Activated gamma-delta T cell treated with Interleukin-2 at 50 U/mL for 16 hours (primary cell): Measurements from ENCODE around the gene SDSL.

Experiments
- DNase-seq: peaks from one replicate; pipeline ENCODE4 v3.0.0-alpha.2; 2020

Gene SDSL

DNA sequence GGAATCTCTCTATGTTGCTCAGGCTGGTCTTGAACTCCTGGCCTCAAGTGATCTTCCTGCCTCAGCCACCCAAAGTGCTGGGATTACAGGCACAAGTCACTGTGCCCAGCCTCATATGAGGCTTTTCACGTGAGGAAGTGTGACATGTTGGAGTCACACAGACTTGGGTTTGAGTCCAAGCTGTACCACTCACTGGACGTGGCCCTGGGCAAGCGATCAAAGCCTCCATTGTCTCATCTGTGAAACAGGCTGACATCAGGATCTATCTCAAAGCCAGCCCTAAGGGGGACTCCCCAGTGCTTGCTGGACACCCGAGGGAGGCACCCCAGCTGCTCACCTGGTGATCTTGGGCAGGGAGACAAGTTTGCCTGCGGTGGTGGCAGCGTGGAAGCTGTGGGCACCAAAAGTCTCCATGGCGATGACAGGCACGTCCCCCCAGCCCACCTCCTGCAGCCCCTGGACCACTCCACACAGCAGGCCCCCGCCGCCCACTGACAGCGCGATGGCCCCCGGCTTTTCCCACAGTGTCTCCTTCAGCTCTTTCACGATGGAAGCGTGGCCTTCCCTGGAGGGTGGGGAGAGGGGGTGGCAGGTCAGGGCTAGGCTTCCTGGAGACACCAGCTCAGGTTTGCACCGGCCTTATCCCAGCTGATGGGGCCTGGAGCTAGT lies 25.2 kb upstream of the SDSL start:
- DNase-seq = no peak

DNA sequence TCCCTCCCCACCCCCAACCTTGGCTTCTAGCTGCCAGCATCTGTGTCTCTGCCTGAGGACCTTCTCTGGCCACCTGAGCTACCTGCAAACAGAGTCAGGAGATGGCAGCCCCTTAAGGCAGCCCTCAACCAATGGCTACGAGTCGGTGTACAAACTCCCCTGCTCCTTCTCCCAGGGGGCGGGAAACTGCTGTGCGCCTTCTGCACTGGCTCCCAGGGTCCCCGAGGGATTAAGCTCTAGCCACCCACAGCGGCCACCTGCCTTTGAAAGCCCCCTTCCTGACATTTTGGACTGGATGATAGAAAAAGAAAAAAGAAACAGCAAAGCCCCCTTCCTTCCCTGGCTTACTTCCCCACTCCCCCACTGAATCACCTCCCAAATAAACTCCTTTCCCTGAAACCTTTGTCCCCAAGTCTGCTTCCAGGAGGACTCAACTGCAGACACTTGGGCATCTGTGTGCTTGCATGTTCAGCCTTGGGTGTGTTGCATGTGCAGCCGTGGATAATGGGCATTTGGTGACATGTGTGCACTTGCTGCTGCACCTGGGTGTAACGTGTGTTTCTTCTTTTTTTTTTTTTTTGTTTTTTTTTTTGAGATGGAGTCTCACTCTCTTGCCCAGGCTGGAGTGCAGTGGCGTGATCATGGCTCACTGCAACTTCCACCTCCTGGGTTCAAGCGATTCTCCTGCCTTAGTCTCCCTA lies 24.5 kb upstream of the SDSL start:
- no peak for DNase-seq

DNA sequence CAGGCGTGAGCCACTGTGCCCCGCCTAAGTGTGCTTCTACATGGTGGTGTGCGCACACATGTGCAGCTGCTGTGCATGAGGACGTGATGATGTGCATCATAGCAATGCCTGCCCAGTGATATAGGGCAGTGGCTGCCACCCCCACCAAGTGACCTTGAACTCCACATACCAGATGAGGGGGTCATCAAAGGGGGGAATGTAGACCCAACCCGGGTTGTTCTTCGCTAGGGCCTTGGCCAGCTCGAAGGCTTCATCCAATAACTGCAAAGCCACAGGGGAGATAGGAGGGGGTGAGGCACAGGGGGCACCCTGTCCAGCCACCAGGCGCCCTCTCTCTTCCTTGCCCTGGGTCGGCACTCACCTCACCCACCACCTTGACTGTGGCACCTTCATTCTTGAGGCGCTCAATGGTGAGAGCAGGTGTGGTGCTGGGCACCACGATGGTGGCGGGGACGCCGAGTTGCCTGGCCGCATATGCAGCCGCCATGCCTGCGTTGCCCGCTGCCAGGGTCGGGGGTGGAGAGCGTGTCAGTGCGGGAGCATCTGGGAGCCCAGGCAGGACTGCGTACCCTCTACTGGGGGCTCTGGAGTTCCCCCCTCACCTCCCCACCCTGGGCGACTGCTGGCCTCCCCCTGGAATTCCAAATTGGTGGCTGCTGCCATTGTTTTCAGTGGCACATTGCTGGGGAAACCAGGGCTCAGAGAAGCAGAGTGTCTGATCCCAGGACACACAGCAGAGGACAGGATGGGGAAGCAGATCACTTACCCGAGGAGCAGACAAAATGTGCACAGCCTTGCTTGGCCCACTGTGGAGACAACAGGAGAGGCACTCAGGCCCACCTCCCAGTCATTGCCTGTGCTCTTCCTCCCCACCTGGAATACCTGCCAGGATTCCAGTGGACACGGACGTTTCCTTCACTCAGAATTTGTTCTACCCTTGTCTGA lies 23.6 kb upstream of the SDSL start:
- DNase-seq = no peak

DNA sequence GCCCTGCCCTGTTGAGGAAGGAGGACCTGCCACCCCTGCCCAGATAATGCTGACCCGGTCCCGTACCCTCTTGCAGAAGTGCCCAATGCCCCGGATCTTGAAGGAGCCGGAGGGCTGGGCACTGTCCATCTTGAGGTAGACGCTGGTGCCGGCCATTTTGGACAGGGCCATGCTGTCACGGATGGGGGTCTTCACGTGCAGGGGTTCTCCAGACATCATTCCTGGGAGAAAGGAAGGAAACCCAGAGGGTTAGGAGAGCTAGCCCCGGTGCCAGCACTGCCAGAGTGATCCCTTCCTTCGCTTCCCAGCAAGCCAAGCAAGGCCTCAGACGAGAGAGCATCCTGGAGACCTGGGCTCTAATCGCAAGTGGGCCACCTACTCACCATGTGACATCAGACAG lies 22.7 kb upstream of the SDSL start:
- no peak for DNase-seq

DNA sequence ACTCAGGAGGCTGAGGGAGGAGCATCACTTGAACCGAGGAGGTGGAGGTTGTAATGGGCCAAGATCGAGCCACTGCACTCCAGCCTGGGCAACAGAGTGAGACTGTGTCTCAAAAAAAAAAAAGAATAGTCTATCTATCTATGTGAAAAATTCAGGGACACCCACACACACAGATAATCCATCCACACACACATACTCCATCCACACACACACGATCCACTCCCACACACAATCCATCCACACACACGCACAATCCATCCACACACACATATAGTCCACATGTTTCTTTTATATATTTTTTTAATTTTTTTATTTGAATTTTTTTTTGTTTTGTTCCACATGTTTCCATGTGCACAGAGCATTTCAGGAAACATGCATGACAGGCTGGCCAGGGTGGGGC lies 21.8 kb upstream of the SDSL start:
- DNase-seq = no peak

DNA sequence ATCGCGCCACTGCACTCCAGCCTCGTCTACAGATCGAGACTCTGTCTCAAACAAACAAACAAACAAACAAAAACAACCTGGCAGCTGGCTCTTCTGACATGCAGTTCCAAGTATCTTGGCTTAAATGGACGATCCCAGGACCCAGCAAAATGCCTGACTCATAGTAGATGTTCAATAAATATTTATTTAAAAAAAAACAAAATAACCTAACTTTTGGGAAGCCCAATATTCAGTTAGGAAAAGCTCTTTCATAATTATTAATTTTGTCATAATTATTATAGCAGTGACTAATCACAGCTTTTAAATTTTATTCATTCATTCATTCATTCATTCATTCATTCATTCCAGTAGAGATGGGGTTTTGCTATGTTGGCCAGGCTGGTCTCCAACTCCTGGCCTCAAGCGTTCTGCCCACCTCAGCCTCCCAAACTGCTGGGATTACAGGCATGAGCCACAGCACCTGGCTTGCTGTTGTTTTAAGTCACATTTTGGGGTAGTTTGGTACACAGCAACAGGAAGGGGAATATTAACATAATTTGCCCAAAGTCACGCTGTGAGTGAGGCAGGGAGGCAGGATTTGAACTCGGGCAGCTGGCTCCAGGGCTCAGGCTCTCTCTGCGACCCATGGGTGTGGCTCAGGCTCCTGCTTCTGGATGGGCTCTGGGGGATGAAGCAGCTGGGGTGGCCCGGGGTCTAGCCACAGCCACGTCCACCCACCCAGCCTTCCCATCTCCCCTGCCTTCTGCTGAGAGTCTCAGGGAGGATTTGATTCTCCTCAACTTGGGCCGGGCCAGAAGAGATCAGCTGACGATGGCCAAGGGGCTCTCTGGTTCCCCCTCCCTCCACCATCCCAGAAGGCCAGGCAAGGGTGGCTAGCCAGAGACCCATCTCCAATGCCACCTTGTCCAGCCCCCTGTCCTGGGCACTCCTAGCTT lies 20.8 kb upstream of the SDSL start:
- no peak for DNase-seq

DNA sequence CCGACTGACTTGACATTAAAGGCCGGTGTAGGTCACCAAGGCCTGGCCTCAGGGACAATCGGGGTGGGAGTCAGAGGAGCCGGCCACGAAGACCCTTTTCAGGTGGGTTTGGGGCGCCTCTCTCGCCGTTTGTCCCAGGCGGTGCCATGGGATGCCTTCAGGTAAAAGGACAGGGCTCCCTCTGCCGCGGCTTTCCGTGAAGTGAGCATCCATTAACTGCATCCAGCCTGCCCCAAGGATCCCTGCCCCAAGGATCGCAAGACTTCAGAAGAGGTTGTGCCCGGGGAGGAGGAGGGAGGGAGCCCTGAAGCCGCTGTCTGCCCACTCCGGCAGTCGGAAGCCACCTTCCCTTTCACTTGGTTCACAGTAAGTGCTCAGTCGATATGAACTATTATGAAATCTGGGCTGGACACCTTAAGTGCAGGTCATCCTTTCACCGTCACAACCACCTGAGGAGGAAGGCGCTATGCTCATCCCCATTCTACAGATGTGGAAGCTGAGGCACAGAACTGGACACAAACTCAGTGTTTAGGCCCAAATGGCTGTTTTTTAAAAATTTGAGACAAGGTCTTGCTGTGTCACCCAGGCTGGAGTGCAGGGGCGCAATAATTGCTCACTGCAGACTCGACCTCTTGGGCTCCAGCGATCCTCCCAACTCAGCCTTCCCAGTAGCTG lies 19.5 kb upstream of the SDSL start:
- no peak for DNase-seq

DNA sequence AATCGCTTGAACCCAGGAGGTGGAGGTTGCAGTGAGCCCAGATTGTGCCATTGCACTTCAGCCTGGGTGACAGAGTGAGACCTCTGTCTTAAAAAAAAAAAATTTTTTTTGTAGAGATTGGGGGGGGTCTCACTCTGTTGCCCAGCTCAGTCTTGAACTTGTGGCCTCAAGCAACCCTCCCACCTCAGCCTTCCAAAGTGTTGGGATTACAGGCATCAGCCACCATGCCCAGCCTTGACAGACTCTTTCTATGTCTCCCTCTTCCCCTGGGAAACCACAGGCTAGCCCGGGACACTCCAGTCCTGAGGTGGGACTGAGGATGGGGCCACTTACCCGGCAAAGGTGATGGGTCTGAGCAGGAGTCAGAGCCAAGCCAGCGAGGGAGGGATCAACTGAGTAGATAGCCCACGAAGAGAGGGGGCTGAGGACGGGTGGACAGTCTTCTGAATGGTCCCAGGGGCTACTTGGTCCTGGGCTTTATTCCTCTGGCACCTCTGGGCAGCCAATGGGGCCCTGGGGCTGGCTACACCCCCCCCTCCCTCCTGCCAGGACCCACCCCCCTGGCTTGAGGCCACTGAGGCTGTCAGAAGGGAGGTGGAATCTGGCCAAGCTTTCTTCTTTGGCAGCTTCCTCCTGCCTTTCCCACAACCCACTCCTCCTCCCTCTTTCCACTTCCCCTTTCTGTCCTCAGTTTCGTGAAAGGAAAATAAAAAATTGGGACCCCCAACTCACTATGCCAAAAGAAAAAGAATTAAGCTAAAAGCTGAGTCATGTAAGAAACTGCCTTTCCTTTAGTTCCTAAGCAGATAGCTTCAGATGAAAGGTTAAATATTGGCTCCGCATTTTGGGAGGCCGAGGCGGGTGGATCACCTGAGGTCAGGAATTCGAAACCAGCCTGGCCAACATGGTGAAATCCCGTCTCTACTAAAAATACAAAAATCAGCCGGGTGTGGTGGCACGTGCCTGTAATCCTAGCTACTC lies 18.5 kb upstream of the SDSL start, which contains the start of gene SDS:
Gene SDS (minus strand): TSS at position 453 of the 981 bp plus-strand sequence. CDS start 4,179 bp downstream, outside the sequence.
- no peak for DNase-seq

DNA sequence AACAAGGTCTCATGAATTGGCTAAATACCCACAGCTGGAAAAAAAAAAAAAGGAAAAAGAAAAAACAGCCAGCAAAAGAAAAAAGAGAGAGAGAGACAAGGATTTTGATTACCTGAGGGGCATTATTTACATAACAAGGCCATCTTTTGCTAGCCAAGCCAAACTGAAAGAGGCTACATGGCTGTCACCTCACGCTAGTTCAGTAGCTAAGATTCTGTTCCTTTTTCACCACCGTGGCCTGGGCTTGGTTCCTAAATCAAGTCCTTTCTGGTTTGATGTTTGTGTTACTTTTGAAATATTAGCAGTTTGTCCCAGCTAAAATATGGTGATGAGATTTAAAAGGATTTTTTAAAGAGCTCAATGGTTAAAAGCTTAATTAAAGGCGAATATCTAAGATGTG lies 16.5 kb upstream of the SDSL start:
- DNase-seq = no peak

DNA sequence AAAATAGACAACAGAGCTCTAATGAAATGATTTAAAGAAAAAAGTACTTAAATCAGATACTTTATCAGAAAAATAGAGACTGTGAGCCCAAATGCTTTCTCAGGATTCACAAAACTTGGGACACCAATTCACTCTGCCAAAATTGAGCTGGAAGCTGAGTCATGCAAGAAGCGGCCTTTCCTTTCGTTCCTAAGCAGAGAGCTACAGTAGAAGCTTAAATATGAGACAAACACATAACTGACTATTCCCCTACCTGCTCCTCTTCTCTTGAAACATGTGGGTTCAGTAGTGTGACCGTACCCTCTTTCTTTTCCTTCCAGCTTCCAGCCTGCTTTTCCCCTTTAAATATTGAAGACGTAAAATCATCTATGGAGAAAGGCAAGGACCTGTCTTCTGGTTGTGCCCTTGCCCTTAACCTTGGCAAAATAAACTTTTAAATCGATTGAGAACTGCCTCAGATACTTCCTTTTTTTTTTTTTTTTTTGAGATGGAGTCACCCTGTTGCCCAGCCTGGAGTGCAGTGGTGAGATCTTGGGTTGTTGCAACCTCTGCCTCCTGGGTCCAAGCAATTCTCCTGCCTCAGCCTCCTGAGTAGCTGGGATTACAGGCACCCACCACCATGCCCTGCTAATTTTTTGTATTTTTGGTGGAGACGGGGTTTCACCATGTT lies 14.1 kb upstream of the SDSL start:
- DNase-seq = no peak

DNA sequence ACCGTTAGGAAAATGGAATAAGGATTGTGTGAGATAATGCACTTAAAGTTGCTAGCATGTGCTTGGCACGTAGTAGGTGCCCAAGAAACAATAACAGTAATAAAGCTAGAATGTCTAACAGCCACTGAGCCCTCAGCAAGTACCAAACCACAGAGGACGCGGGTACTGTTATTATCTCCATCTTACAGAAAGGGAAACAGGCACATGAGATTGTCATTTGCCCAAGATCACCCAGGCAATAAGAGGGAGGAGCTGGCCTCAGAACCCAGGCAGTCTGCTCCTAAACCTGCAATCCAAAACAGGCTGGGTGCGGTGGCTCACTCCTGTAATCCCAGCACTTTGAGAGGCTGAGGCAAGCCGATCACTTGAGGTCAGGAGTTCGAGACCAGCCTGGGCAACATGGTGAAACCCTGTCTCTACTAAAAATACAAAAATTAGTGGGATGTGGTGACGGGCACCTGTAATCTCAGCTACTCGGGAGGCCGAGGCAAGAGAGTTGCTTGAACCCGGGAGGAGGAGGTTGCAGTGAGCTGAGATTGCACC lies 13.4 kb upstream of the SDSL start:
- no peak for DNase-seq

DNA sequence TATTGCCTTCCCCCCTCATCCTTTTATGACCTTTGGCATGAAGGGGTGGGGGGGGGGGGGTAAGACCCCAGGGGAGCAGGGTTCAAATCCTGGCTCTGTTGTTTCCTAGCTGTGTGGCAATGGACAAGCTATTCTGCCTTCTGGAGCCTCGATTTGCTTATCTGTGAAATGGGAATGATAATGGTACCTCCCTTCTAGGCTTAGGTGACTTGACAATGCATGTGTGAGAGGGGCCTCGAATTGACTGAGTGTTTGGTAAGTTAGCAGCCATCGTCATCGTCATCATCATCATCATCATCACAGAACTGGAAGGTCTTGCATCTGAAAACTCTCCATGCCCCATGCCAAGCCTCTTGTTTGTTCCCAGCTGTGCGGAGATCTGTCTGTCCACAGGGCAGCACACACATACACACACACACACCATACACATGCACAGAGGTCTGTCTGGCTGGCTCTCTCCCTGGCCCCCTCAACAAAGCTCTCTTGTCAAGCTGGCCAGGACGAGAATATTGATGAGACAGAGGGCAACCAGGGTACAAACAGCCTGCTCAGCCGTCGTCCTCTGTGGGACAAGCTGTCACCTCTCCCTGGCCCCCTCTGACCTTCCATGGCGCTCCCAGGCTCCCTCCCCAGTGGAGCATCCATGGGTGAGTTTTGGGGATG lies 12.6 kb upstream of the SDSL start:
- DNase-seq = no peak

DNA sequence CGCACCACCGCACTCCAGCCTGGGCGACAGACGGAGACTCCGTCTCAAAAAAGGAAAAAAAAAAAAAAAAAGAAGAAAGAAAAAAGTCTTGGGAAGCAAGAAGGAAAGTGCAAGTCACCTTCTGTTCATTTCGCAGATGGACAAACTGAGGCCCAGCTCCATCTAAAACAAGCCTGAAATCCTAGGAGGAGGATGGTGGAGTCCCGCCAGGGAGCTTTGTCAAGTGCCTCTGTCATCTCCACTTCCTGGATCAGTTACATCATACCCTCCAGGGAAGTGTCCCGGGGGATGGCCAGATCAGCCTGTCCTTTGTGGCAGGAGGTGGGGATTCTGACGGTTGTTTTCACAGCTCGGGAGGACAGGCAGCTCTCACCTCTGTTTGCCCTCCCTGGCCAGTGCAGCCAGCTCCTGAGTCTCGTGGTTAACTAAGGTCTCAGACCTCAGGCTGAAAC lies 8.7 kb upstream of the SDSL start:
- DNase-seq = no peak

DNA sequence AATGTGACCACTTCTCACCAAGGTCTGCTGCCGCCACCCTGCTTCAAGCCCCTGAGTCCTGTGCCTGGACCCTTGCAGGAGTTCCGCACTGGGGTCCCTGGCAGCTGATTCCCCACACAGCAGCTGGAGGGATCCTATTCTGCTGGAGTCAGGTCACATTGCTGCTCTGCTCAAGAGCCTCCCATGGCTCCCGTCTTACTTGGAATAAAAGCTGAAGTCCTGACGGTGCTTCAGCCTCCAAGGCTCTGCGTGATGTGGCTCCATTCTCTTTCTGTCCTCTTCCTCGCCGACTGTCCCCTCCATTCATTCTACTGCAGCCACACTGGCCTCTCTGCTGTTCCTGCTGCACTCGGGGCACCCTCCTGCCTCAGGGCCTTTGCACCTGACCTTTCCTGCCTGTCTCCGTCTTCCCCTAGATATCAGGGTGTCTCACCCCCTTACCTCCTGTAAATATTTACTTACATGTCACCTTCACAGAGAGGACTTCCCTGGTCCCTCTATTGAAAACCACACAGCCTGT lies 7.6 kb upstream of the SDSL start:
- no peak for DNase-seq

DNA sequence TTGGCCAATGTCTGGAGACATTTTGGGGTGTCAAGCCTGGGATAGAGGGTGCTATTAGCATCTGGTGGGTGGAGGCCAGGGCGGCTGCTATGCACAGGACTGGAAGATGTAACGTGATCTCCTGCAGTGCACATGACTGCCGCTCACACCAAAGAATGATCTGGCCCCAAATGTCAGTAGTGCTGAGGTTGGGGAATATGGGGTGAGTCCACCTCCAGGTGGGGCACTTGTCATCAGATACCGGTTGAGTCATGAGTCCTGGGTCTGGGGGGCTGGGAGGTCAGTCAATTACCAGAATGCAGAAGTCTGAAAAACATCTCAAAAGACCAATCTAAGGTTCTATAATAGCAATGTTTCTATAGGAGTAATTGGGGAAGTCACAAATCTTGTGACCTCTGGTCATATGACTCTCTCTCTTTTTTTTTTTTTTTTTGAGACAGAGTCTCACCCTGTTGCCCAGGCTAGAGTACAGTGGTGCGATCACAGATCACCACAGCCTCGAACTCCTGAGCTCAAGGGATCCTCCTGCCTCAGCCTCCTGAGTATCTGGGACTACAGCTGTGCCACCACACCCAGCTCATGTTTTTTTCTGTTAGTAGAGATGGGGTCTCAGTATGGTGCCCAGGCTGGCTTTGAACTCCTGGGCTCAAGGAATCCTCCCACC lies 6.0 kb upstream of the SDSL start:
- DNase-seq = no peak

DNA sequence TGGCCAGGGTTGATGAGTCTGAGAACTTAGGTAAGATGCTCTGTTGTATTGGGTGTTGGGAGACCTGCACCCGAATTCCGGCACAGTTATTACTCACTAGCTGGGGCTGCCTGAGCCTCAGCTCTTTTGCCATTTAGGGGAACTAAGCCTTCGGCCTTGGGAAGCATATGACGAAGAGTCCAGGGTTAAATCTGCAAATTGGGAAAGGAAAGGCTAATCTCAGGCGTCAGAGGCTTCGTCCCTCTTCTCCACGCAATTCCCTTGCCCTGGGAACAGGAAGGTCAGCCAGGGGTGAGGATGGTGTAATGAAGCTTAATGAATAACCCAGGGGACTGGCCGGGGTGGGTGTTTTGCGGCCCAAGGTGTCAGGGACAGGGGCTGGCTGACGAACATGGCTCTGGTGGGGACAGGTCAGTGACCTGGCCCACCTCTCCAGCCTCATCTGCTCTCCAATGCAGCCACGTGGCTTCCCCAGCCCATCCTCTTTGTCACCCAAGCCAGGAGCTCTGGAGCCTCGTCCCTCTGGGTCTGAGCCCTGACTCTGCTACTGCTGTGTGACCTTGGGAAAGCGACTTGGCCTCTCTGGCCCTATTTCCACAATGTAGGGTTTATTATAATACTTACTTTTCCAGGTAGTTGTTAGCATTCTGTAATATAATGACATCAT lies 3.8 kb upstream of the SDSL start:
- no peak for DNase-seq

DNA sequence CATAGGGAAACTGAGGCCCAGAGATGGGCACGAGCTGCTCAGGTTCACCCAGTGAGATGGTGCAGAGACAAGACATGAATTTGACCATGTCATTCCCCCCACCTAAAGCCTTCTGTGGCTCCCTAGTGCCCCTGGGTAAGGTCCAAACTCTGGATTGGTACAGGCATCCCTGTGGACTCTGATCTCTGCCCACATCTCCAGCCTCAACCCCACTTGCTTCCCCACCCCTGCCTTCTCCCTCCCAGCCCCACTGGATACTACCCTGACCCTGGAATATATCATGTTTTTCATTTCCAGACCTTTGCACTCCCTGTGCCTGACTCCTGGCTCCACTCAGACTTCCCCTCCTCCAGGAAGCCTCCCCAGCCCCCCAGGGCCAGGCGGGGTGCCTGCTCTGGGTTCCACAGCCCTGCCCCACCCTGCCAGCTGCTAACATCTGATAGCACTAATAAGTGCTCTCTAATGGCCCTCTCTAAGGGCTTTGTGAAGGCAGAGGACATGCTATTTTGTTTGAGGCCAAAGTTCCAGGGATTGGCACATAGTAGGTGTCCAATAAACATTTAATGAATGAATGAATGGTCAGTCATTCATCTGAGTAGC lies 1.1 kb upstream of the SDSL start:
- no peak for DNase-seq
